ENCODE results near the gene KIF9.

- TF ChIP-seq PAX5 (IDR thresholded peaks at IDR 0.05; ENCODE audit: insufficient read depth, low read length, severe bottlenecking) = no peak
- TF ChIP-seq POLR2A (IDR thresholded peaks at IDR 0.05; ENCODE audit: low read depth, low read length) = no peak
- TF ChIP-seq TAF1 (IDR thresholded peaks at IDR 0.05; ENCODE audit: low read depth, low read length) = no peak
Measured at GRCh38 chr3:47291158-47291753, 8.7 kb upstream of the KIF9 start.

Measured in GM12891 (cell line).